HCT116 (cell line): ENCODE results near the gene SLC24A5. TPM values are rescaled to one million over a fixed set of nuclear protein-coding genes. Genes with fewer than 3 reads are reported as not detected.

ENCODE experiments used
- ATAC-seq: fragments of 200-7000 bp; cut with Tn5 transposase; 2 replicates; pipeline ENCODE4 v1.9.1; 2020; ENCODE audit warnings: mild to moderate bottlenecking, moderate library complexity
- BruUV-seq: library from RNA; stranded (reverse); fragments of 400-500 nt; replicated peaks from 2 replicates; lab custom pipeline; 2021; lab: Mats Ljungman, UMichigan
- CTCF ChIA-PET: fragments of 300-600 bp; sonication (Branson Sonifier 250); formaldehyde crosslinking; loops from one replicate; lab custom pipeline; 2021; ENCODE audit warnings: antibody characterized with exemption; lab: Charles Lee
- POLR2A ChIA-PET: fragments of 300-600, 350-600 bp; sonication (Branson Sonifier 250); formaldehyde crosslinking; loops from one replicate; lab custom pipeline; 2021; ENCODE audit warnings: antibody characterized with exemption; lab: Charles Lee
- RAD21 ChIA-PET, 2 experiments: fragments of 300-600 bp; sonication (Branson Sonifier 250); formaldehyde crosslinking; loops; one replicate each; lab custom pipeline; 2023; ENCODE audit warnings: low total read pairs in 2 of 2; ENCODE audit not compliant: uncharacterized antibody in 2 of 2, unreplicated experiment in 2 of 2, low non-redundant PET in 1 of 2; lab: Charles Lee
- DNase-seq: peaks from one replicate; pipeline ENCODE4 v3.0.0-alpha.2; 2010; ENCODE audit warnings: low read depth, low spot score
- H2AFZ ChIP-seq: fragments of 200-600 bp; shearing (Covaris generic), sonication (generic); 2 replicates; pipeline ENCODE4 v1.6.1; 2017; ENCODE audit warnings: low read depth, mixed run types, mixed read lengths, antibody characterized with exemption, low read length; ENCODE audit not compliant: poor library complexity, severe bottlenecking
- H3K27ac ChIP-seq: 2 replicates; pipeline ENCODE4 v1.5.1; 2012; ENCODE audit warnings: low read depth, low read length
- H3K27me3 ChIP-seq: fragments of 200-600 bp; sonication (generic); 2 replicates; pipeline ENCODE4 v1.6.1; 2016; ENCODE audit warnings: mixed run types, low read length, mixed read lengths; ENCODE audit not compliant: insufficient read depth
- H3K36me3 ChIP-seq, 2 experiments: fragments of 200-500 bp in 1 of 2; fragments of 200-600 bp in 1 of 2; sonication (Bioruptor generic) in 1 of 2; sonication (generic) in 1 of 2; 2 replicates each; pipeline versions ENCODE4 v1.5.1 to v1.6.1; 2014 to 2016; ENCODE audit warnings: low read length in 2 of 2, inconsistent platforms in 1 of 2, mixed read lengths in 1 of 2, mixed run types in 1 of 2; ENCODE audit not compliant: insufficient read depth in 2 of 2, control insufficient read depth in 1 of 2
- H3K4me1 ChIP-seq, 2 experiments: fragments of 200-600 bp in 1 of 2; sonication (generic) in 1 of 2; 2 replicates each; pipeline versions ENCODE4 v1.5.1 to v1.6.1; 2012 to 2017; ENCODE audit warnings: low read length in 2 of 2, inconsistent platforms in 1 of 2, mild to moderate bottlenecking in 1 of 2, mixed read lengths in 1 of 2, mixed run types in 1 of 2, moderate library complexity in 1 of 2; ENCODE audit not compliant: insufficient read depth in 2 of 2, control insufficient read depth in 1 of 2
- H3K4me2 ChIP-seq: fragments of 200-600 bp; sonication (generic); 2 replicates; pipeline ENCODE4 v1.6.1; 2017; ENCODE audit warnings: mixed run types, low read length, mixed read lengths
- H3K4me3 ChIP-seq, 2 experiments: fragments of 200-600 bp in 1 of 2; sonication (generic) in 1 of 2; replicated peaks in 1 of 2; 2 replicates each; pipeline ENCODE4 v1.5.1; 2011 to 2016; ENCODE audit warnings: low read length in 2 of 2, control low read depth in 1 of 2, low read depth in 1 of 2, mild to moderate bottlenecking in 1 of 2, mixed read lengths in 1 of 2, mixed run types in 1 of 2
- H3K79me2 ChIP-seq: fragments of 200-600 bp; sonication (generic); 2 replicates; pipeline ENCODE4 v1.6.1; 2017; ENCODE audit warnings: mild to moderate bottlenecking, mixed run types, low read length, moderate library complexity, mixed read lengths; ENCODE audit not compliant: insufficient read depth
- H3K9ac ChIP-seq: fragments of 200-600 bp; sonication (generic); 2 replicates; pipeline ENCODE4 v1.6.1; 2016; ENCODE audit warnings: low read length, mixed read lengths
- H3K9me2 ChIP-seq: fragments of 200-600 bp; sonication (generic), shearing (Covaris generic); 2 replicates; pipeline ENCODE4 v1.6.1; 2017; ENCODE audit warnings: mixed run types, mild to moderate bottlenecking, moderate library complexity; ENCODE audit not compliant: insufficient read depth
- H3K9me3 ChIP-seq, 2 experiments: fragments of 200-500 bp in 1 of 2; fragments of 200-600 bp in 1 of 2; sonication (Bioruptor generic) in 1 of 2; sonication (generic) in 1 of 2; 2 replicates each; pipeline ENCODE4 v1.6.1; 2014 to 2017; ENCODE audit warnings: low read length in 2 of 2, mixed read lengths in 2 of 2, inconsistent platforms in 1 of 2, low read depth in 1 of 2, mild to moderate bottlenecking in 1 of 2, mixed run types in 1 of 2, moderate library complexity in 1 of 2; ENCODE audit not compliant: control insufficient read depth in 1 of 2, insufficient read depth in 1 of 2
- H4K20me1 ChIP-seq: fragments of 200-600 bp; sonication (generic), shearing (Covaris generic); 2 replicates; pipeline ENCODE4 v1.6.1; 2017; ENCODE audit warnings: mixed run types, mild to moderate bottlenecking, moderate library complexity; ENCODE audit not compliant: insufficient read depth
- ATF3 ChIP-seq: IDR thresholded peaks from 2 replicates; pipeline ENCODE4 v1.6.1; 2012
- CBX3 ChIP-seq: IDR thresholded peaks from 2 replicates; pipeline ENCODE4 v1.6.1; 2012; ENCODE audit warnings: low read depth
- CEBPB ChIP-seq: IDR thresholded peaks from 2 replicates; pipeline ENCODE4 v1.6.1; 2012; ENCODE audit warnings: low read depth
- CTCF ChIP-seq, 3 experiments: fragments of 200-600 bp in 1 of 3; sonication (generic) in 1 of 3; IDR thresholded peaks in 2 of 3; conservative IDR thresholded peaks in 1 of 3; 2 replicates each; pipeline ENCODE4 v1.5.1; 2012 to 2017; ENCODE audit warnings: low read depth in 2 of 3, low read length in 2 of 3, antibody characterized with exemption in 1 of 3, borderline replicate concordance in 1 of 3, control low read depth in 1 of 3, mild to moderate bottlenecking in 1 of 3, mixed read lengths in 1 of 3, mixed run types in 1 of 3, moderate library complexity in 1 of 3; ENCODE audit not compliant: insufficient read depth in 1 of 3
- EGR1 ChIP-seq: IDR thresholded peaks from 2 replicates; pipeline ENCODE4 v1.6.1; 2012; ENCODE audit warnings: low read depth
- ELF1 ChIP-seq: IDR thresholded peaks from 2 replicates; pipeline ENCODE4 v1.6.1; 2012; ENCODE audit warnings: low read depth, borderline replicate concordance
- JUND ChIP-seq: IDR thresholded peaks from 2 replicates; pipeline ENCODE4 v1.6.1; 2012
- MAX ChIP-seq: IDR thresholded peaks from 2 replicates; pipeline ENCODE4 v1.6.1; 2012
- POLR2A ChIP-seq: IDR thresholded peaks from 2 replicates; pipeline ENCODE4 v1.7.0; 2011; ENCODE audit warnings: borderline replicate concordance; ENCODE audit not compliant: insufficient read depth, insufficient read length; ENCODE audit errors: extremely low read depth
- SP1 ChIP-seq: IDR thresholded peaks from 2 replicates; pipeline ENCODE4 v1.6.1; 2012; ENCODE audit warnings: low read depth
- SRF ChIP-seq: IDR thresholded peaks from 2 replicates; pipeline ENCODE4 v1.6.1; 2012; ENCODE audit warnings: low read depth
- TCF7L2 ChIP-seq: IDR thresholded peaks from 2 replicates; pipeline ENCODE4 v1.7.0; 2011; ENCODE audit warnings: borderline replicate concordance, inconsistent platforms; ENCODE audit not compliant: insufficient read depth, insufficient read length; ENCODE audit errors: extremely low read depth
- ZFX ChIP-seq: fragments of 450-650 bp; IDR thresholded peaks from 2 replicates; pipeline ENCODE4 v1.6.1; 2017
- intact Hi-C: fragments of 100-400 bp; cut with micrococcal nuclease; formaldehyde crosslinking; loops from 2 replicates; pipeline ENCODE4 v1.10.0; 2022
- total RNA-seq: library from RNA; stranded (reverse); gene quantifications from one replicate; pipeline ENCODE4 v1.2.1, GENCODE V29; 2021; ENCODE audit not compliant: unreplicated experiment

Gene SLC24A5
- total RNA-seq, 1 experiment from 2014 or later = not detected

GRCh38 chr15:48185529-48185928, 64.7 kb downstream of the SLC24A5 start:
- Histone ChIP-seq H3K27me3 (no peaks in the 10 kb centered on the region), H3K4me2 (no peak overlapping the region), H3K4me3 (no peak overlapping the region), H3K4me1 (no peaks in the 10 kb centered on the region), H3K9me3 (no peaks in the 10 kb centered on the region), H2AFZ (no peak overlapping the region), H3K79me2 (no peaks in the 10 kb centered on the region), H3K9ac (no peak overlapping the region), H3K9me2 (no peaks in the 10 kb centered on the region), H3K36me3 (no peaks in the 10 kb centered on the region), H3K27ac (no peak overlapping the region), H4K20me1 (no peaks in the 10 kb centered on the region)
- DNase-seq (no peak), ATAC-seq (no peak)
- ChIA-PET CTCF (no interaction called here), POLR2A (no interaction called here), RAD21 (no interaction called here)
- TF ChIP-seq ZFX = no peak
- TF ChIP-seq CBX3 = no peak
- TF ChIP-seq CTCF (IDR thresholded peaks at IDR 0.05 in 2 of 3, conservative IDR thresholded peaks at IDR 0.05 in 1 of 3; ENCODE audit: borderline replicate concordance in 1 of 3, insufficient read depth in 1 of 3, low read depth in 2 of 3, low read length in 2 of 3) = no peak
- no peak for TF ChIP-seq ATF3
- no peak for TF ChIP-seq EGR1
- no peak for TF ChIP-seq JUND
- TF ChIP-seq SRF = no peak
- TF ChIP-seq TCF7L2 = no peak
- no peak for TF ChIP-seq SP1
- TF ChIP-seq POLR2A = no peak
- no peak for TF ChIP-seq ELF1
- no peak for TF ChIP-seq MAX
- no peak for TF ChIP-seq CEBPB
- intact Hi-C loops = no loop called here
- no TSS peak for BruUV-seq
